GM18502 (cell line): Measurements from ENCODE around the gene PAPSS2.

Experiments used
- ATAC-seq: cut with Tn5 transposase; IDR thresholded peaks from one replicate; pipeline ENCODE4 v1.9.1; 2021; ENCODE audit warnings: mild to moderate bottlenecking; ENCODE audit not compliant: unreplicated experiment, poor library complexity

The PAPSS2 gene

DNA sequence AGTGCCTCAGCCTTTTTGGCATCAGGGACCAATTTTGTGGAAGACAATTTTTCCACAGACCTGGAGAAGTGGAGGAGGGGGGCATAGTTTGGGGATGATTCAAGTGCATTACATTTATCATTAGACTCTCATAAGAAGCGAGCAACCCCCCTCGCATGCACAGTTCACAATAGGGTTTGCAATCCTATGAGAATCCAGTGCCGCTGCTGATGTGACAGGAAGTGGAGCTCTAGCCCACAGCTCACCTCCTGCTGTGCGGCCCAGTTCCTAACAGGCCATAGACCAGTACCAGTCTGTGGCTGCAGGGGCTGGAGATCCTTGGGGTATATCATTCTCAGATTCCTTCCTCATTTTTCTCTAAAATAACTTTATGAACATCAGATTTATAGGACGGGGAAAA is 107.6 kb downstream of the PAPSS2 start:
- no peak for ATAC-seq

DNA sequence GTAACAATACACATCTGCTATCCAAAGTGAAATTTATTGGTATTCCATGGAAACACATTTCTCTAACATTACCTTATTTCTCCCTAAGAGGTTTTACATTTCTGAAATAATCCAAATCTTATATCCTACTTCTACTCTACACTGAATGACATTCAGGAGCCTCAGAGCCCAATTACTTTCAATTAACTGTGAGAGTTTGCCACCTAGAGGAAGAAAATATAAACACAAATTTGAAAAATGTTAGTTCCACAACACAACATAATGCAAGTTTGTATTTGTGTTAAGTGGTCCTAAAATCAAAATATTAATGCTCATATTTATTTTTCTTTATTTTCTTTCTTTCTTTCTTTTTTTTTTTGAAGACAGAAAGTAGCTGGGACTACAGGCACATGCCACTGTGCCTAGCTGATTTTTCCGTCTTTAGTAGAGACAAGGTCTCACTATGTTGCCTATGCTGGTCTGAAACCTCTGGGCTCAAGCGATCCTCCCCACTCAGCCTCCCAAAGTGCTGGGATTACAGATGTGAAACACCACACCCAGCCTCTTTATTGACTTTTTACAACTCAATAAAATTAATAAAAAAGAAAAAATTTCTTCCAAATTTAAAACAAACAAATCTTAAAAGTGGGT is 112.3 kb downstream of the PAPSS2 start:
- ATAC-seq: no peak

DNA sequence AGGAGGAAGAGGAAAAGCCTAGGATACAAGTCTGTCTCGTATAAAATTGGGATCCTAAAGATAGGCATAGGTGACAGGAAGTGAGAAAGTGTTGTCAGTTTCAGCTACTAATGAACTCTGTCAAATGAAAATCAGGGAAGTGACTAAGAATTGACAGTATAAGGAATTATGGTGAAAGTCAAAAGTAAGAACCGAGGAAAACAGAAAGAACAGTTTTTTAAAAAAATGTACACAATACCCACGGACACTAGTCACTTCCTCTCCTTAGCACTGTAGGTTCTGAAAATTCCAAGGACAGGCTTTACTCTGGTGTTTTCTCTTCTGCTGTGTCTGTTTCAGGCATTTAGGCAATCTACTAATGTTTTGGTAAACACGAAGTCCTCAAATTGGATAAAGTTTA is 116.1 kb downstream of the PAPSS2 start:
- ATAC-seq: no peak

DNA sequence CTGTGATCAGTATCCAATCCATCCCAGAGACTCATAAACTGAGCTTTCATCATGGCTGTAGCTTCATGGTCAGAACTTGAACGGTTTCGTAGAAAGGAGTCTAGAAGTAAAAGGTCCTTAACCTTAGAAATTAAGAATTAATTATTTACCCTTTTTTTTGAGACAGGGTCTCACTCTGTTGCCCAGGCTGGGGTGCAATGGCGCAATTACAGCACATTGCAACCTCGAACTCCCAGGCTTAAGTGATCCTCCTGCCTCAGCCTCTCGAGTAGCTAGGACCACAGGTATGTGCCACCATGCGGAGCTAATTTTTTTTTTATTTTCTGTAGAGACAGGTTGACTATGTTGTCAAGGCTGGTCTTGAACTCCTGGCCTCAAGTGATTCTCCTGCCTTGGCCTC is 116.7 kb downstream of the PAPSS2 start:
- no peak for ATAC-seq

DNA sequence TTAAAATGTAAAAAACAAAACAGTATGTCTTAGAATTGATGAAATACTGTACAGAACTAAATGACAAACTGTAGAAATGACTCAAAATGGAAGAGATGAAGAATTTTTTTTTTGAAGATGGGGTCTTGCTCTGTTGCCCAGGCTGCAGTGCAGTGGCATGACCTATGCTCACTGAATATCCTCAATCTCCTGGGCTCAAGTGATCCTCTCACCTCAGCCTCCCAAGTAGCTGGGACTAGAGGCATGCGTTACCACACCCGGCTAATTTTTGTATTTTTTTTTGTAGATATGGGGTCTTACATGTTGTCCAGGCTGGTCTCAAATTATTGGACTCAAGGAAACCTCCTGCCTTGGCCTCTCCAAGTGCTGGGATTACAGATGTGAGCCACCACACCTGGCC is 121.9 kb downstream of the PAPSS2 start:
- no peak for ATAC-seq

DNA sequence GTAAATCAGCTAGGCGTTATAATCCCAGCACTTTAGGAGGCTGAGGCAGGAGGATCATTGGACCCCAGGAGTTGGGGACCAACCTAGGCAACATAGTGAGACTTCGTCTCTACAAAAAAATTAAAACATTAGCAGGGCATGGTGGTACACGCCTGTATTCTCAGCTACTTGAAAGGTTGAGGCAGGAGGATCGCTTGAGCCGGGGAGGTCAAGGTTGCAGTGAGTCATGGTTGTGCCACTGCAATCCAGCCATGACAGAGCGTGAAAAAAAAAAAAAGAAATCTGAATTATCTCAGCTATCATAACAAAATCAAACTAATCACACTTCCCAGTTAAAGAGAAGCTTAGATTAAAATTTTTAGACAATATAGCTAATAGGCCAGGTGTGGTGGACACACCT is 123.0 kb downstream of the PAPSS2 start:
- ATAC-seq: no peak

DNA sequence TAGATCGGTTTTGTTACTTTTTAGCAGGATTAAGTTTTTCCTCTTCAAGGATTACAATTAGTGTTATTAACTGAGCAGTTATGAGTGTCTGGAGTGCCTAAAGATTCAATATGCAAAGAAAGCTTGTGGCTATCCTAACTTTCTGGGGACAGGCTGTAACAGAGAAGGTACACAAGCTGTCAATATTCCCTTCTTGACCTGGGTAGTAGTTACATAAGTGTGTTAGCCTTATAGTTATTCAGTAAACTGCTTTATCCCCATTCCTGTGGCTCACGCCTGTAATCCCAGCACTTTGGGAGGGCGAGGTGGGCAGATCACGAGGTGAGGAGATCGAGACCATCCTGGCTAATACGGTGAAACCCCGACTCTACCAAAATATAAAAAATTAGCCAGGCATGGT is 126.7 kb downstream of the PAPSS2 start:
- ATAC-seq: no peak

DNA sequence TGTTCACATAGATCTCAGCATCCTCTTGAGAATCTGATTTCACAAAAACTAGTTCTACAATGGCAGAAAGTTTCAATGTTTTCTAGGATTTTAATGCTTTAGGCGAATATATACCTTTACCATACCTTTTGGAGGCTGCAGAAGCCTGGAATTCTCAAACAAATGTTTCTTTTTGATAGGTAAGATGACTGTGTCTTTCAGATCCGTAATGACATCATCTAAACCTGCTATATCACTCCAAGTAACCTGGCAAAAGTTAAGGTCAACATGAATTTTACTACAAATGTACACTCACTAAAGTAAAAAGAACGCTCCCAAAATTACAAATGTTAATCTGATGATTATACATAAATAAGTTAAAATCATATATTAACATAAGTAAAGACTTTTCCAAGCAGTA is 130.5 kb downstream of the PAPSS2 start:
- no peak for ATAC-seq

DNA sequence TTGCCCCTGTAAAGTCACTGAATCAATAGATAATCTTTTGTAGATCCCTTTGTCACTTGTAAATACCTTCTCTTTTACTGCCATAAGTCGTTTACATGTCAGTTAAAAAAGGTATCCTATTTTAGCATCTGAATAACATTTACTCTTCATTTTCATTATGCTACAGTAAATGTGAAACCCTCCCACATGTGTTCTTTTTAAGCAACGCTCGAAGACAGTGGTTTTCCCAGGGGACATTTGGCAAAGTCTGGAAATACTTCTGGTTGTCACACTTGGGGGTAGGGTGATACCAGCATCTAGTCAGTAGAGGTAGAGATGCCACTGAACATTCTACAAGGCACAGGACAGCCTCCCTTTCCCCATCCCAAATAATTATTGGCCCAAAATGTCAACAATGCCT is 134.6 kb downstream of the PAPSS2 start:
- ATAC-seq: no peak
